Measurements from ENCODE around the gene FMNL2.

FMNL2 gene

GRCh38 chr2:152477347-152478092 lies 142.5 kb downstream of the FMNL2 start:
- peak; percentile 5 for DNase-seq

- DNase-seq = no peak
Observed at GRCh38 chr2:152479282-152479681, 144.3 kb downstream of the FMNL2 start.

GRCh38 chr2:152480821-152481399 lies 145.9 kb downstream of the FMNL2 start:
- DNase-seq = no peak

- DNase-seq = no peak
Observed at GRCh38 chr2:152481881-152482583, 147.1 kb downstream of the FMNL2 start.

GRCh38 chr2:152483276-152484063 lies 148.5 kb downstream of the FMNL2 start:
- no peak for DNase-seq

- DNase-seq = no peak
Observed at GRCh38 chr2:152485954-152486736, 151.2 kb downstream of the FMNL2 start.

- no peak for DNase-seq
Observed at GRCh38 chr2:152486737-152487400, 151.9 kb downstream of the FMNL2 start.

GRCh38 chr2:152488075-152488474 lies 153.1 kb downstream of the FMNL2 start:
- no peak for DNase-seq

GRCh38 chr2:152489364-152489763 lies 154.4 kb downstream of the FMNL2 start:
- DNase-seq = no peak

- no peak for DNase-seq
Observed at GRCh38 chr2:152490686-152491455, 155.9 kb downstream of the FMNL2 start.

GRCh38 chr2:152492131-152492530 lies 157.2 kb downstream of the FMNL2 start:
- no peak for DNase-seq

GRCh38 chr2:152492911-152493310 lies 157.9 kb downstream of the FMNL2 start:
- no peak for DNase-seq

GRCh38 chr2:152493417-152493816 lies 158.4 kb downstream of the FMNL2 start:
- DNase-seq = no peak

- no peak for DNase-seq
Observed at GRCh38 chr2:152493945-152494528, 159.1 kb downstream of the FMNL2 start.

- no peak for DNase-seq
Observed at GRCh38 chr2:152496371-152496770, 161.4 kb downstream of the FMNL2 start.

- peak; percentile 75 for DNase-seq
Observed at GRCh38 chr2:152497481-152498052, 162.6 kb downstream of the FMNL2 start.

GRCh38 chr2:152499331-152499816 lies 164.4 kb downstream of the FMNL2 start:
- no peak for DNase-seq

- no peak for DNase-seq
Observed at GRCh38 chr2:152499896-152500735, 165.1 kb downstream of the FMNL2 start.

- no peak for DNase-seq
Observed at GRCh38 chr2:152500772-152501171, 165.8 kb downstream of the FMNL2 start.

Measured in RPMI8226 (cell line).